ENCODE measurements around the gene ANP32E.

Gene ANP32E

DNA sequence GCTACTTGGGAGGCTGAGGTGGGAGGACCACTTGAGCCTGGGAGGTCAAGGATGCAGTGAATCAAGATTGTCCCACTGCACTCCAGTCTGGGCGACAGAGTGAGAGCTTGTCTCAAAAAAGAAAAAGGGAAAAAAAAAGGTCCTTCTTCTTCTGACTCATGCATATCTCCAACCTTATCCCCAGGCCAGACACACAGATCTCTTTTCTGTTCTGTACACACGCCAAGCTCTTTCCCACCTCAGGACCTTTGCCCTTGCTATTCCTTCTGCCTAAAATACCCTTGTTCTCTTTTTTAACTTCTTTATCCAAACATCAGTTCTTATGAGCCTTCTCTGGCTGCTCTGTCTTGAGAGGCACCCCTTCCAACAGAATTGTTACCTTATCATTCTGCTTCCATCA is 64.1 kb downstream of the ANP32E start:
- DNase-seq (ENCODE audit: low read depth in 2 of 2) = no peak

DNA sequence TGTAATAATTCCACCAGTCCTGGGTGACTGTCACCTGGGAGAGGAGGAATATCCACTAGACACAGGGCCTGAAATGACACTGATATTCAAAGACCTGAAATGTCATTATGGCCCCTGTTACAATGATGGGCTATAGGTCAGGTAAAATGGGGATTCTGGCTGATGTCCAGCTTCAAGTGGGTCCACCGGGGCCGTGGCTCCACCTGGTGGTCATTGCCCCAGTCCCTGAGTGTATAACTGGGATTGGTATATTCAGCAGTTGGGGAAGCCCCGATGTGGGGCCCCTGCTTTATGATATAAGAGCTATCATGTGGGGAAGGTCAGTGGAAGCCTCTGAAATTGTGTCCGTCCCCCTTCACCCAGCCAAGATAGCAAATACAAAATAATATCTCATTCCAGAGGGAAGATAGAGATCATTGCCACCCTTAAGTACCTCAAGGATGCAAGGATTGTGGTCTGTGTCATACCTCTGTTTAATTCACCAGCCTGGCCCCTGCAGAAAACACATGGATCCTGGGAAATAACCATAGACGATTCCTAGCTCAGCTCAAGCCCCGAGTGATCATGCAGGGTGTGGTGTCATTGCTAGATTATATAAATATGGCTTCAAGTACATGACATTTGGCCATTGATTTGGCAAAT is 66.8 kb downstream of the ANP32E start:
- no peak for DNase-seq (ENCODE audit: low read depth in 2 of 2)
